Gastroesophageal sphincter (tissue), 3 donors: Measurements from ENCODE around the gene C9orf85.

Experiments
- CTCF ChIP-seq, 4 experiments: fragments of 200-600 bp in 2 of 4; fragments of 450-650 bp in 2 of 4; sonication (generic) in 1 of 4; IDR thresholded peaks; one replicate each; pipeline ENCODE4 v1.5.1; 2017 to 2019; ENCODE audit warnings: antibody characterized with exemption in 4 of 4, mild to moderate bottlenecking in 2 of 4, moderate library complexity in 2 of 4
- POLR2A ChIP-seq, 2 donors: fragments of 450-650 bp; IDR thresholded peaks; one replicate each; pipeline ENCODE4 v1.6.1; 2017; ENCODE audit warnings: antibody characterized with exemption in 2 of 2, mild to moderate bottlenecking in 2 of 2, moderate library complexity in 1 of 2
- POLR2AphosphoS5 ChIP-seq: sonication (generic); formaldehyde crosslinking; IDR thresholded peaks from one replicate; pipeline ENCODE4 v1.6.1; 2017; ENCODE audit warnings: antibody characterized with exemption

- TF ChIP-seq CTCF (IDR thresholded peaks at IDR 0.05) (no peak), POLR2A (IDR thresholded peaks at IDR 0.05) (no peak), POLR2AphosphoS5 (no peak)
Measured at GRCh38 chr9:71937898-71938297, 26.5 kb downstream of the C9orf85 start.
